ENCODE data around the gene CMIP.
A peak's percentile ranks its signal among the peaks of the same experiment; 100 is the strongest.

GRCh38 chr16:81730090-81731051 lies 285.8 kb downstream of the CMIP start:
- TF ChIP-seq CTCF (IDR thresholded peaks at IDR 0.05; ENCODE audit: borderline replicate concordance, extremely low read depth, low read length, poor library complexity, severe bottlenecking) (peak; percentile 62), EZH2 (IDR thresholded peaks at IDR 0.05; ENCODE audit: borderline replicate concordance, low read depth, low read length, severe bottlenecking) (no peak)
